GM21367 (cell line): Measurements from ENCODE around the gene NAA35.

ENCODE experiments used
- ATAC-seq: cut with Tn5 transposase; IDR thresholded peaks from one replicate; pipeline ENCODE4 v1.9.1; 2021; ENCODE audit not compliant: unreplicated experiment

Gene NAA35

DNA sequence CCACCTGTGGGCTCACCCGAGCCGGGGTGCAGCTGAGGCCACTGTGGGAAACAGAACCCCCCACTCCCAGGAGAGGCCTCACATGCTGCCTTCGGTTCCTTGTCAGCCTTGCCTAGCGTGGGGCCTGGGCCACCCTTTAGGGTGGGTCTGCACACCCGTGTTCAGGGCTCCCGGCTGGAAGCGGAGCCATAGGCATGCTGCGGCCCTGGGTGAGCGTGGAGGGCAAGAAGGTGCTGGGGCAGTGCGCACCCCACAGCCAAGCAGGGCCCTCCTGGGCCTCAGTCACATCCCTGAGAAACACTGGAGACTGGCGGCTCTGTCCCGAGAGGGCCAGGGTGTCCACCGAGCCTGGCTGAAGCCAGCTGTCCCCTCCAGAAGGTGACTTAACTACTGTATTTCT, 116.5 kb downstream of the NAA35 start:
- no peak for ATAC-seq

DNA sequence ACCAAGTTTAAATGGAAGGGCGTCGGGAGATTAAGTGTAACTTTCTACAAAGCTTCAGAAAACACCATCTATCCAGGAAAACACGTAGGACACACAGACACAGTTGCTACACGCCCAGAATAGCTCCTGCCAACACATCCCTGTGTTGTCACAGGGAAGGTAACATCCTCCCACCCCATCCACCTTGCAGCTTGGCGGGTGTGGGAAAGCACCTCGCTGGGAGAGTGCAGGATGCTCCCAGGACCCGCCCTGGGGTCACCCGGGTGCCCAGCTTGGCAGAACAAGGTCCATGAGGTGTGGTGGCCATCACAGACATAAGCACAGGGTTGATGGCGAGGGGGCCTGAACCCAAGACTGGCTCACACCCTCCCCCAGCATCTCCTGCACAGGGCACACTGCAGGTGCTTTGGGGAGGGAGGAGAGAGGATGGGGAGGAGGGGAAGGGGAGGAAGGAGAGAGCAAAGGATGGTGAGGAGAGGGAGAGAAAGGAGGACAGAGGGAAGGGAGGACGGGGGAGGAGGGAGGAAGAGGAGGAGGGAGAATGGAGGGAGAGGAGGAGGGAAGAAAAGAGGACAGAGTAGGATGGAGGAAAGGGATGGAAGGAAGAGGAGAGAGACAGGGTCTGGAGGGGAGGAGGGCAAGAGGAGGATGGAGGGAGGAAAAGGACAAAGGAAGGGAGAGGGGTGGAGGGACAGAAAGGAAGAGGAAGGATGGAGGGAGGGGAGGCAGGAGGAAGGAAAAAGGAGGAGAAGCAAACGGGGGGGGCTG, 121.2 kb downstream of the NAA35 start:
- ATAC-seq: no peak

DNA sequence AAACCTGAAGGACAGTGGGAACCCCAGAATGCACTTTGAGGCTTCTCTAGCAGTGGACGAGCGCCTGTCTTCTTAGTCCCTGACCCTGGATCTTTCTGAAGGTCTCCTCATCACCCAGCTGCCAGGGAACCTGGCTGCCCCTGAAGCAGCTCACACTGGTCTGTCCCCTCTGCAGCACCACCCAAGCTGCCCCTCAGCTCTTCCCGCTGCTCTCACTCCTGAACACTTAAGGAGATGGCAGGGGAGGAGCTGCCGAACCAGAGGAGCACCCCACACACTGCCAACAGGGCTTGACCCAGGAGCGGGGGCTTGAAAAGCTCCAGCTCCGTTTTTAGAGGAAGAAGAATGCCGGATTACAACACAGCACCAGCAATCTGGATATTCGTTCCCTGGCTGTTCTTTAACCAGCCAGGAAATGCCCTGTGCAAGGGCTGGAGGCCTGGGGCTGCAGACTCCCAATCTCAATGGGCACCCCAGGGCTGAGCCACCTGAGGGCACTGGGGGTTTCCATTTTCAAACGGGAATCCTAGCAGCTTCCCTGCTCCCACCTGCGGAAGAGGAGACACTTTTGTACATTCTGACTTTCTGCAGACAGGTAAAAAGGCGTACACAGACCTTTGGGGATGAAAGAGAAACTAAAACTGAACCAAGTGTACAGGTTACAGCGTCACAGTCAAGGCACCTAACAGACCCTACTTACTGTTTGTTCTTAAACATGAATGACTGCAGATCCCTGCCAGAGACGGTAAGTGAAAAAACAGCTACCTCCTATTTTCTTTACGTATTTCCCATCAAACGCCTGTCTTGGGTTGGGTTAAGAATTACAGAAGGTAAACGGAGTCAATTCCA, 122.1 kb downstream of the NAA35 start:
- ATAC-seq: no peak

DNA sequence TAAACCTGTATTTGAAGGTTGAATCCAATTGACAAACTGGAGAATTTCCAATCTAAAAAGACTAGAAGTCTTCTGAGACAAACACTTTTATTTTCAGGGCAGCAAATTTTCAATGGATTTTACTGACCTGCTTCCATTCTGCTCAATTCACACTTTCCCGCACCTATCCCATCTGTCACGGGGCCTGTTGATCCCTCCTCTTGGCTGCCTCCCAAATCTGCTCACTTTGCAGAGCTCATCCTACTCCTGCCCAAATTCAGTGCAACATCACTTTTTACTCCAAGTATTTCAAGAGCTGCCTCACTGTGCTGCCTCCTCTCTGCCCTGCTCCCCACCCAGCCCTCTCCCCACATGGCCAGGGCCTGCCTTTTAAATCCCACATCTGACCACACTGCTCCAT, 123.3 kb downstream of the NAA35 start:
- no peak for ATAC-seq

DNA sequence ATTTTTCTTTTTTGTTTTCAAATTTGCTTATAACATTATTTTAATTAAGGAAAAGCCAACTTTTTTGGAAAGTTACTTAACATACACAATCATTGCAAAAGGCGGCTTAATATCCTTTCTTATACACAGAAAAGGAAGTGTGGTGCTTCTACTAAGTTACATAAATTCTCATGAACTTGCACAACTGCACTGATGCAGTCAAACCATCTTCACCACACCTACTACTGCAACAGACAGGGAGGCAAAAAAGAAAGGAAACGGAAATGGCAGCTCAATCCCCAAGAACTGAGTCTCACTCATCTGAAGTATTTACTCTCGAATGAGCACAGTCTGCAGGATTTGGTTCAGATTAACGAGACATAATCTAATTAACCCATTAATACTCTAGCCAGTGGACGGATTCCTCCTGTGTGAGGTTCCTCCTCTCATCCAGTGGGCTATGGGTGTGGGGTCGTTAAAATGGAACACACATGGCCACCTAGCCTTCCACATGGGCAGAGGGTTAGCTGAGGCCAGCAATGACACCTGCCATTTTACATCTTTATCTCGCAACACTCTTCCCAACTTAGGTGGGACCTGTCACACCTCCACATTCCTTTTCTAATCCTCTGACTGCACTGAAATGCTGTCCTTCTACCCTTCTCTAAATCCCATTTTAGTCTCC, 128.4 kb downstream of the NAA35 start:
- no peak for ATAC-seq
